Astrocyte (in vitro differentiated cells and primary cell): Measurements from ENCODE around the gene CPA1. TPM values are rescaled to one million over a fixed set of nuclear protein-coding genes. Genes with fewer than 3 reads are reported as not detected.

Experiments
- DNase-seq: peaks from one replicate; pipeline ENCODE4 v3.0.0-alpha.2; 2010; ENCODE audit warnings: low read depth
- FAIRE-seq: peaks from 2 replicates; lab custom pipeline; 2011; peaks lifted over from hg19 to GRCh38; lab: Jason Lieb, UNC
- H2AFZ ChIP-seq: 2 replicates; pipeline ENCODE4 v1.6.0; 2012; ENCODE audit warnings: low read depth, low read length, inconsistent platforms
- H3K27ac ChIP-seq: 2 replicates; pipeline ENCODE4 v1.5.1; 2011; ENCODE audit warnings: low read depth, low read length, inconsistent platforms
- H3K27me3 ChIP-seq: 2 replicates; pipeline ENCODE4 v1.6.0; 2011; ENCODE audit warnings: low read length, inconsistent platforms; ENCODE audit not compliant: insufficient read depth
- H3K36me3 ChIP-seq: 2 replicates; pipeline ENCODE4 v1.5.1; 2011; ENCODE audit warnings: low read length, inconsistent platforms; ENCODE audit not compliant: insufficient read depth
- H3K4me1 ChIP-seq: 2 replicates; pipeline ENCODE4 v1.5.1; 2011; ENCODE audit warnings: low read length, inconsistent platforms; ENCODE audit not compliant: insufficient read depth
- H3K4me2 ChIP-seq: 2 replicates; pipeline ENCODE4 v1.6.0; 2012; ENCODE audit warnings: low read length, inconsistent platforms
- H3K4me3 ChIP-seq: 2 replicates; pipeline ENCODE4 v1.5.1; 2011; ENCODE audit warnings: low read depth, mild to moderate bottlenecking, low read length, inconsistent platforms; ENCODE audit not compliant: insufficient read depth
- H3K79me2 ChIP-seq: 2 replicates; pipeline ENCODE4 v1.6.0; 2012; ENCODE audit warnings: mild to moderate bottlenecking, low read length, inconsistent platforms; ENCODE audit not compliant: insufficient read depth
- H3K9ac ChIP-seq: 2 replicates; pipeline ENCODE4 v1.6.0; 2012; ENCODE audit warnings: mild to moderate bottlenecking, low read length, inconsistent platforms
- H3K9me3 ChIP-seq: 2 replicates; pipeline ENCODE4 v1.5.1; 2012; ENCODE audit warnings: low read depth, mild to moderate bottlenecking, low read length, inconsistent platforms; ENCODE audit not compliant: insufficient read depth
- H4K20me1 ChIP-seq: 2 replicates; pipeline ENCODE4 v1.6.0; 2012; ENCODE audit warnings: low read length, inconsistent platforms; ENCODE audit not compliant: insufficient read depth
- H3K27ac Mint-ChIP-seq: one replicate; pipeline ENCODE4 v1.8.0; 2021; ENCODE audit warnings: mild to moderate bottlenecking, mixed read lengths; ENCODE audit not compliant: unreplicated experiment
- H3K27me3 Mint-ChIP-seq: one replicate; pipeline ENCODE4 v1.8.0; 2021; ENCODE audit warnings: low read depth, mixed read lengths; ENCODE audit not compliant: unreplicated experiment
- H3K36me3 Mint-ChIP-seq: one replicate; pipeline ENCODE4 v1.8.0; 2021; ENCODE audit warnings: low read depth, mixed read lengths; ENCODE audit not compliant: unreplicated experiment
- H3K4me1 Mint-ChIP-seq: one replicate; pipeline ENCODE4 v1.8.0; 2021; ENCODE audit warnings: low read depth, mixed read lengths; ENCODE audit not compliant: unreplicated experiment
- H3K4me3 Mint-ChIP-seq: one replicate; pipeline ENCODE4 v1.8.0; 2021; ENCODE audit warnings: mild to moderate bottlenecking, moderate library complexity, mixed read lengths; ENCODE audit not compliant: unreplicated experiment
- H3K9me3 Mint-ChIP-seq: one replicate; pipeline ENCODE4 v1.8.0; 2021; ENCODE audit warnings: mild to moderate bottlenecking, mixed read lengths; ENCODE audit not compliant: unreplicated experiment
- EZH2 ChIP-seq: IDR thresholded peaks from 2 replicates; pipeline ENCODE4 v1.6.1; 2012; ENCODE audit warnings: mild to moderate bottlenecking, low read length, inconsistent platforms; ENCODE audit not compliant: insufficient read depth
- total RNA-seq: library from RNA; stranded (reverse); gene quantifications from 2 replicates; pipeline ENCODE4 v1.2.1, GENCODE V29; 2021
- TF ChIP-seq, protein P1 (sequence below): IDR thresholded peaks from 2 replicates; pipeline ENCODE4 v1.5.1; 2011; ENCODE audit warnings: low read depth, mild to moderate bottlenecking, inconsistent platforms, low read length, moderate library complexity; ENCODE audit not compliant: insufficient read depth

Gene CPA1
- total RNA-seq, 1 donor from 2014 or later = not detected

DNA sequence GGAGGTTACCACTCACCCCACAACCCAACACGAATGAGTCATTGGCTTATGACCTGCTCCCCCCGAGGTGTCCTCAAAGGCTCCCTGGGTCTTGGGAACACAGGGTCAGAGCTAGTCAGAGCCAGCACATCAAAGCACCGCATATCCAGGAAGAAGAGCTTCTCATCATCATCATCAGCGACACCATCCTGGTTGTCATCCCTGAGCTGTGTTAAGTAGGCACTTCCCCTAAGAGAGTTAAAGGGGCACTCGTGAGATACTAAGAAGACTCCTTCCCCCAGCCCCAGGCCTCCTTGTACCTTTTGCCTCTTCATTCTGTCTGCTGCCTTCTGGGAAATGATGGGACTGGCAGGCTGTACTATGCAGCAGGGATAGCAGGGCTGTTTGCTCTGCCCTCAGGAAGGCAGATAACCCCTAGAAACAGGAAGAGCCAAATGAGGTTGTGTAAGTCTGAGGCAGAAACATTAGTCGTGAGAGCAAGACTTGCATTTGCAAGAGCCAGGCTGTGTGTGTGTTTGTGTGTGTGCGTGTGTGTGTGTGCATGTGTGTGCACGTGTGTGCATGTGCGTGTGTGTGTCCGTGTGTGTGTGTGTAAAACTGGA, 11.1 kb upstream of the CPA1 start:
- no peak overlapping the region for H3K27ac ChIP-seq

DNA sequence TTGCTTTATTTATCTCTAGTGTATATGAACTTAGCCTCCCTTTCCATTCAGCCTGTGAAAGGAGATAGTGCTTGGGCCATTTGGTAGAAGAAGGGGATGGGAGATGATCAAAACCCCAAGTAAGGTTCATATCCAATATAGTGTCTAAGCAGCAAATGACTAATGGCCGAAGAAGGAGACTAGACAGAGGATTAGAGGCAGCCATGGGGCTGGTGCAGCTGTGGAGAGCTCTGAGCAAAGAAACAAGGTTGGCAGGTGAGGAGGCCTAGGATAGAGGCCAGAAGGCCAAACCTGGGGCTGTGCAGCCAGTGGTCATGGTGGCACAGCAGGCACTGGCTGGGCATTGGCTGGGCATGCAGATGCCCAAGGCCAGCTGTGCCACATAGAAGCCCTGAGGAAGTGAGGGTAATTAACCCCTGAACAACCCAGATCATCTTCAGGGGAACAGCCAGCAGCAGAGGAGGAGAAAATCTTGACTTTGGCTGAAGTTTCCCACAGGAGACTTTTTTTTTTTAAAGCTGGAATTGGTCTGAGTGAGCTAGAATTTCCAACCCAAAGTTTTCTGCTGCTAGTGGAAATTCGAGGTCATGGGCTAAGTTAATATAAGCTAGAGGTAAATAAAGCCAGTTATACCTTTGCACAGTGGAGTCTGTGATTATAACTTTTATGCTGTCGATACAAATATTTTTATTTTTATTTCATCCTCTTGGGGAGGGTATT, 10.3 kb upstream of the CPA1 start:
- Histone ChIP-seq H3K9me3 (no peaks in the 10 kb centered on the region), H3K9ac (no peak overlapping the region), H3K36me3 (no peaks in the 10 kb centered on the region), H3K27me3 (no peaks in the 10 kb centered on the region), H4K20me1 (no peaks in the 10 kb centered on the region), H3K4me1 (peaks cover 59% of the 10 kb centered on the region), H2AFZ (no peak overlapping the region), H3K79me2 (no peaks in the 10 kb centered on the region), H3K4me2 (peak overlapping the region; percentile 43), H3K27ac (no peak overlapping the region), H3K4me3 (no peak overlapping the region)
- FAIRE-seq (no peak), DNase-seq (no peak)
- Mint-ChIP-seq H3K27me3 (no peaks in the 10 kb centered on the region), H3K4me1 (peaks cover 61% of the 10 kb centered on the region), H3K4me3 (no peak overlapping the region), H3K27ac (peak overlapping the region; percentile 91), H3K9me3 (peaks cover 7% of the 10 kb centered on the region), H3K36me3 (no peaks in the 10 kb centered on the region)
- TF ChIP-seq, protein P1, sequence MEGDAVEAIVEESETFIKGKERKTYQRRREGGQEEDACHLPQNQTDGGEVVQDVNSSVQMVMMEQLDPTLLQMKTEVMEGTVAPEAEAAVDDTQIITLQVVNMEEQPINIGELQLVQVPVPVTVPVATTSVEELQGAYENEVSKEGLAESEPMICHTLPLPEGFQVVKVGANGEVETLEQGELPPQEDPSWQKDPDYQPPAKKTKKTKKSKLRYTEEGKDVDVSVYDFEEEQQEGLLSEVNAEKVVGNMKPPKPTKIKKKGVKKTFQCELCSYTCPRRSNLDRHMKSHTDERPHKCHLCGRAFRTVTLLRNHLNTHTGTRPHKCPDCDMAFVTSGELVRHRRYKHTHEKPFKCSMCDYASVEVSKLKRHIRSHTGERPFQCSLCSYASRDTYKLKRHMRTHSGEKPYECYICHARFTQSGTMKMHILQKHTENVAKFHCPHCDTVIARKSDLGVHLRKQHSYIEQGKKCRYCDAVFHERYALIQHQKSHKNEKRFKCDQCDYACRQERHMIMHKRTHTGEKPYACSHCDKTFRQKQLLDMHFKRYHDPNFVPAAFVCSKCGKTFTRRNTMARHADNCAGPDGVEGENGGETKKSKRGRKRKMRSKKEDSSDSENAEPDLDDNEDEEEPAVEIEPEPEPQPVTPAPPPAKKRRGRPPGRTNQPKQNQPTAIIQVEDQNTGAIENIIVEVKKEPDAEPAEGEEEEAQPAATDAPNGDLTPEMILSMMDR = no peak
- no peak for TF ChIP-seq EZH2

More for the DNA sequence above, 11.1 kb upstream of the CPA1 start:
- peak overlapping the region; percentile 35 for H3K9ac ChIP-seq
- Mint-ChIP-seq H3K4me3 (peak overlapping the region; percentile 54), H3K9me3 (peaks cover 4% of the 10 kb centered on the region), H3K27ac (peak overlapping the region; percentile 91), H3K36me3 (no peaks in the 10 kb centered on the region), H3K4me1 (peaks cover 60% of the 10 kb centered on the region), H3K27me3 (no peaks in the 10 kb centered on the region)
- H3K79me2 ChIP-seq = no peaks in the 10 kb centered on the region
- H4K20me1 ChIP-seq = no peaks in the 10 kb centered on the region
- no peak overlapping the region for H3K4me3 ChIP-seq
- peak overlapping the region; percentile 43 for H3K4me2 ChIP-seq
- no peaks in the 10 kb centered on the region for H3K36me3 ChIP-seq
- H3K27me3 ChIP-seq = no peaks in the 10 kb centered on the region
- TF ChIP-seq, protein P1 = no peak
- TF ChIP-seq EZH2 = no peak
- peak; percentile 94 for DNase-seq
- peak overlapping the region; percentile 47 for H2AFZ ChIP-seq
- no peaks in the 10 kb centered on the region for H3K9me3 ChIP-seq
- FAIRE-seq = no peak
- peaks cover 62% of the 10 kb centered on the region for H3K4me1 ChIP-seq

DNA sequence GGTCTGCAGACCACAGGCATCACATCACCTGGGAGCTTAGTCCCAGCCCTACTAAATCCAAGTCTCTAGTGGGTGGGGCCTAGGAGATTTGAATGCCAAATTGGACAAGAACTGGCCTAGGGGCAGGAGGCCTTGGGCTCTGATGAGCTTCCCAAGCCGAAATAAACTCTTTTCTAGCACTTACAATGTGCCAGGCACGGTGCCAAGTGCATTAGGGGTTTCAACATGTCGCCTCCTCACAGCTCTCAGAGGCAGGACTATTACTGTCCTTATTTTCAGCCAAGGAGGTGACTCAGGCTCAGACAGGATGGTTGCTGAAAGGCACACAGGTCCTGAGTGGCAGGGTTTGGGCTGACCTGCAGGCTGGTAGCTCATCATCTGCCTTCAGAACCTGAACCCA, 9.2 kb upstream of the CPA1 start:
- peaks cover 49% of the 10 kb centered on the region for H3K4me1 ChIP-seq
- H3K79me2 ChIP-seq = no peaks in the 10 kb centered on the region
- no peaks in the 10 kb centered on the region for H3K36me3 ChIP-seq
- H3K4me3 Mint-ChIP-seq = no peak overlapping the region
- no peaks in the 10 kb centered on the region for H3K36me3 Mint-ChIP-seq
- FAIRE-seq (no peak), DNase-seq (no peak)
- peaks cover 3% of the 10 kb centered on the region for H3K9me3 ChIP-seq
- H2AFZ ChIP-seq = no peak overlapping the region
- H3K27me3 Mint-ChIP-seq = no peaks in the 10 kb centered on the region
- H3K27ac Mint-ChIP-seq = peak overlapping the region; percentile 53
- H3K4me3 ChIP-seq = no peak overlapping the region
- no peak overlapping the region for H3K4me2 ChIP-seq
- H3K27ac ChIP-seq = no peak overlapping the region
- peaks cover 51% of the 10 kb centered on the region for H3K4me1 Mint-ChIP-seq
- H4K20me1 ChIP-seq = no peaks in the 10 kb centered on the region
- H3K27me3 ChIP-seq = no peaks in the 10 kb centered on the region
- TF ChIP-seq, protein P1 = no peak
- TF ChIP-seq EZH2 = no peak
- H3K9ac ChIP-seq = no peak overlapping the region
- H3K9me3 Mint-ChIP-seq = peaks cover 9% of the 10 kb centered on the region
